Muscle of back (tissue), 11 donors: ENCODE results near the gene SLC4A5. TPM values are rescaled to one million over a fixed set of nuclear protein-coding genes. Genes with fewer than 3 reads are reported as not detected.

ENCODE experiments used
- DNase-seq, 3 donors: peaks; one replicate each; pipeline versions ENCODE4 v3.0.0 to v3.0.0-alpha.2; 2013
- polyA plus RNA-seq, 10 donors: library from polyadenylated mRNA; unstranded; fragments of 120-200 nt; gene quantifications; one replicate each; pipeline ENCODE4 v1.2.1, GENCODE V29; 2013; ENCODE audit not compliant: insufficient read length in 10 of 10

The SLC4A5 gene
- polyA plus RNA-seq, 10 donors = 1.4 to 3.9 (median 2.2) TPM

DNA sequence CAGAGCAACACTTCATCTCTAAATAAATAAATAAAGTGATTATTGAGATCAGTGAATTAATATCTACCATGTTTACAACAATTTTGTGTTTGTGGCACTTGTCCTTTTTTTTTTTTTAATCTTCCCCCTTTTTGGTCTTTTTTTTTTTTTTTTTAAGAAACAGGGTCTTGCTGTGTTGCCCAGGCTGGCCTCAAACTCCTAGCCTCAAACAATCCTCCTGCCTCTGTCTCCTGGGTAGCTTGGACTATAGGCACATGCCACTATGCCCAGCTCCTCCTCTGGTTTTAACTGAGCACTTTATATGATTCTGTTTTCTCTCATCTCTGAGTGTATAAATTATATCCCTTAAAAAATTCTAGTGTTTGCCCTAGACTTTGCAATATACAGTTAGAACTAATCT, 30.3 kb downstream of the SLC4A5 start:
- no peak for DNase-seq

DNA sequence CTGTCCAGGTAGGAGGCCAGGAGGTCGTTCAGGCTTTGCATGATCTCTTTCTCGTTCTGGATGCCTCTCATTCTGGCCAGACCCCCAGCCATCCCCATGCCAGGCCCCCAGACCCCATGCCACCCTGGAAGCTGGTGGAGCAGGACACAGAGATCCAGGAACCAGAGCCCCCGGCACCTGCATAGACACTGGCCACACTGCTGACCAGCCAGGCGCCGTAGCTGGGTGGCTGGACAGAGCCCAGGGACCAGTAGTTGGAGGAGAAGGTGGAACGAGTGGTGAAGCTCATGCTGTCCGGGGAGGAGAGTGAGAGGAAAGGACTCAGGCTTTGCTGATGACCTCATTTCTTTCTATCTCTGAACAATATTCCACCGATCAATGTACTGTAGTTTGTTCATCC, 35.5 kb downstream of the SLC4A5 start:
- no peak for DNase-seq

DNA sequence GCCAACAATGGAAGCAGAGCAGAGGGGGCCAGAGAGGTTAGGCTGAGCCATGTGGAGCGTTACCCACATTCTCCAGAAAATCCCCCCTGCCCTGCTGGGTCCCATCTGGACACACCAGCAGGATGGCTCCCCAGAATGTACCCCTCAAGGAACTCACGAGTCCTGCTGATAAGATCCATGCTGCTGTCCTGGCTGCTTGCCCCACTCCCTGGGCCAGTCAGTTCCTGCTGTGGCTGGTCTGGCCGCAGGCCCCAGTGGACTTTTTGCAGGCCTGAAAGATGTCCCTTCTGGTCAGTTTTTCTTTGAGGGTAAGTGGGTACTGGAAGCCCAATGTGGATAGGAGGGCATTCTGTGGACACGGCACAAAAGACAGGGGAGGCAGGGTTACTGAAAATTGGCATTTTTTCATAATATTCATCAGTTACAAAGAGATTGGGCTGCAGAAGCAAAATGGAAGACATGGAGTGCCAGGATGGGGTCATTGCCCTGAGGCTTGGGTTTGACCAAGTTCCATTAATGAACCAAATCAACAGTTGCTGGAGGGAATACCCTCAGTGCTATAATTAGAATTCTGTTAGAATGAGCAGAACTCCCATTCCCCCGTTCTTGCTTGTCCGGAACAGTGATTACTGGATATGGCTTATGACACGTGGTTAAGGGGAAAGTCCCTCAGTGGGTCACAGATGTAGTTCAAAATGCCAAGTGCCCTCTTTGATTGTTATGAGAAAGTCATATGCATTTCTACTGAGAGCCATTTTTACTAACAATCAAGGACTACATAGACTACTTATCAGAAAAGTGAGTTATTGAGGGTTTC, 38.7 kb downstream of the SLC4A5 start:
- DNase-seq = no peak

DNA sequence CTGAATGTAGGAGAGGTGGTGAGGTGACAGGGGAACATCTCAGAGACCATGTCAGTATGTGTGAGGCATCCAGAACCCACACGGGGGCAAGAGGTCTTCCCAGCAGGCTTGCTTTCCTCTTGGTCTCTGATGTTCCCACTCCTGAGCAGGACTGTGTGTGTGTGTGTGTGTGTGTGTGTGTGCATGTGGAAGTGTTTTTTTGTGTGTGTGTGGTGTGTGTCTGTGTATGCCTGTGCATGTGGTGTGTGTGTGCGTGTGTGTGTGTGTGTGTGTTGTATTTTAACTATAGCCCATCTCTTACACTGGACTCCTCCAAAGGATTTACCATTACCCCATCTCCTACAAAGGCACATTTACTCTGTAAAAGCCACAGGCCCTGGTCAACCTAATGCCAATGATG, 40.4 kb downstream of the SLC4A5 start:
- DNase-seq = no peak

DNA sequence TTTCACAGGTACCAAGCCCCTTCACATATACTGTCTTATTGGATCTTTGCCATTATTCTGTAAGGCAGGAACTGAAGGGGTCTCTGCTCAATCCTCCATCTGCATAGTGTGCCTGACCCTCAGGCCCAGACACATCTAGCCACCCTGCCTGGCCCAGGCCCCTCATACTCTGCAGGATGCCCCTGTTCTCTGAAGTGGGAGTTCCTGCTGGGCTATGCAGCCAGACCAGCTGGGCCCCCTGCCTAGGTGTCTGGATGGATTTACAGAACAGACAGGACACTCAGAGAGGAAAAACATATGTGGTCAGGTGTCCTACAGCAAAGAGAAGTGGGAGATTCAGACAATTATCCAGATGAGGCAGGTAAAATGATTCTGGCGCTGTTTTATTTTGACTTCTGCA, 42.0 kb downstream of the SLC4A5 start:
- no peak for DNase-seq

DNA sequence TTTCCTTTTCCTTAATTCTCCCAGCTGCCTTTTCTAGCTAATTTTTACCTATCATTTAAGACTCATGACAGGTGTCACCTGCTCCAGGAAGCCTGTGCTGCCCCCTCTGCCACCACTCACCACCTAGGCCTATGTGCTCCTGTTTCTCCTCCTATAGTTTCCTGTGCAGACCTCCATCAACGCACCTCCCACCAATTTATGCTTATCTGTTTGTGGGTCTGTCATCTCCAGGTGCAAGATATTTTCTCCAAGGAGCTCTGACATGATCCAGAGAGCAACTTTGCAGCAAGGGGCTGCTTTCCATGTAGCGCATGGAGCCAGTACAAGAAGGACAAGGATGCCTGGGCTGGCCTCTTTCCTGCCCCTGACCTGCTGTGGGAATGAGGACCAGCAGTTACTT, 42.7 kb downstream of the SLC4A5 start:
- no peak for DNase-seq

DNA sequence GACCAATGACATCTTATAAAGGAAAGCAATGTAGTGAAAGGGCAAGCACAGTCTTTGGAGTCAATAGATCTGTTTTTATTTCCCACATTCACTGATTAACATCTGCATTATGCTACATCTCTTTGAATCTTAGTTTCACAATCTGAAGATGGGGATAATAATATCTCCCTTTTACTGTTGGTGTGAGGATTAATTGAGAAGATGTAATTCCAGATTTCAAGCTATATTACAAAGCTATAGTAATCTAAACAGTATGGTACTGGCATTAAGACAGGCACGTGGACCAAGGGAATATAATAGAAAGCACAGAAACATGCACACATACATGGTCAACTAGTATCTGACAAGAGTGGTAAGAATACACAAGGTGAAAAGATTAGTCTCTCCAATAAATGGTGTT, 45.3 kb downstream of the SLC4A5 start:
- no peak for DNase-seq

DNA sequence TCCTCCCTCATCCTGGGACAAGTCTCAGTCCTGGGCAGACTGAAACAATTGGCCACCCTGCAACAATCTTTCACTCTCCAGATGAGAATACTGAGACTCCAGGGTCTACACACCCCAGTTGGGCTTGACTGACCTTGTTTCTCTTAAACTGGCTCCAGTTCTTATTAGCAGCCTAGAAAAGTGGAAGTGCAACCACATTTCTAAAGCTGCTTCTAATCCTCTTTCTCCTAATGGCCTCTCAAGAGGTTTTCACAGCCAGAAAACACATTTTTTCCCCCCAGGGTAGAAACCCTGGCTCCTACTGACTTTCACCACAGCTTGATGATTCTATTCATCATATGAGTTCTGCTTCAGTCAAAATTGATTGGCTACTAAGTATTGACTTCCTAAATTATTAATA, 45.8 kb downstream of the SLC4A5 start:
- DNase-seq = no peak

DNA sequence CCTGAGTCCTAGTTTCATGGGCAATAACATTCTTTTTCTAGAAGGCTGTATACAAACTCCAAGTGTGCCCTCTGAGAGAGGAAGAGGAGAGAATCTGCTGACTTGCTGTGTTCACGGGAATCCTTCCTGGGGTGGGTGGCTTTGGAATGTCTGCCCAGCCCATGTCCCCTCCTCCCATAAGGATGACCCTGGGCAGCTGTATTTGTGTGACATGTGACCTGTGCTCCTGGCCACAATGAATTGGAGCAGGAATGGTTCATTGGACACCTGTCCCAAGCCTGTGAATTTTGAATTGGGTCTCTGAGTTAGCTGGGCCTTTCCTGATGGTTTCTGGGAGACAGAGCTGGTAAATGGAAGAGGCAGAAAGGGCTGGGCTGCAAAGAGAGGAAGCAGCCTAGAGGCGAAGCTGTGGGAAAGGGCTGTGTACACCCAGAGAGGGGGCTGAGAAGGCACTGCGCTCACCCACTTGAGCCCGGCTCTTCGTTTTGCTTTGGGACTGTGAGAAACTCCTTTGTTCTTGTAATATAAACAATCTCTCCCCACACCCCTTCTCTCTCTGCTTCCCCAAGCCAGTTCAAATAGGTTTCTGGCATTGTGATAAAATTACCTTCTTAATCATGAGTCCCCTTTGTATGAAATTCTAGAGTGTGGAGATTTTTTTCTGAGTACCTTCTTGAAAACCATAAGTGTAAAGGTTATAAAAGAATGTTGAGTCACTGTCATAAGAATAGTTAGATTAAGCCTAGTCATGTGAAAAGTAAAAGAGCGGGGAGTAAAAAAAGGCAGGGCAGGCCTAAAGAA, 49.8 kb downstream of the SLC4A5 start:
- DNase-seq = no peak

DNA sequence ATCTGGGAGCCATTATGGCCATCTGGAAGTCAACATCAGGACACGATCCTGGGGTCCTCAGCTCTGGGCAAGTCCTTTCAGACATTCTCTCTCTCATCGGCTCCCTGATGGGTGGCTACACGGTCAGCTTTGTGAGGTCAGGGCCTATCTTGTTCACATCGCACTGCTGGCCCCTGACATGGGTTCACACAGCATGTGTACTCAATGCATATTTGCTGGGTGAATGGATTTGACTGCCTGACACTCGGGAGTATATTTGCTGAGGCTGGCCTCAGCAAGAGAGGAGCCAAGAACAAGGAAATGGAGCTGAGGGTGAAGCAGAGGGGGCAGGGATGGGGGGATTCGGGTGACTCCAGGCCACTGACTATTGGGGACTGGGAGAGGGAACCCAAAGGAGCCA, 50.5 kb downstream of the SLC4A5 start:
- DNase-seq = no peak

DNA sequence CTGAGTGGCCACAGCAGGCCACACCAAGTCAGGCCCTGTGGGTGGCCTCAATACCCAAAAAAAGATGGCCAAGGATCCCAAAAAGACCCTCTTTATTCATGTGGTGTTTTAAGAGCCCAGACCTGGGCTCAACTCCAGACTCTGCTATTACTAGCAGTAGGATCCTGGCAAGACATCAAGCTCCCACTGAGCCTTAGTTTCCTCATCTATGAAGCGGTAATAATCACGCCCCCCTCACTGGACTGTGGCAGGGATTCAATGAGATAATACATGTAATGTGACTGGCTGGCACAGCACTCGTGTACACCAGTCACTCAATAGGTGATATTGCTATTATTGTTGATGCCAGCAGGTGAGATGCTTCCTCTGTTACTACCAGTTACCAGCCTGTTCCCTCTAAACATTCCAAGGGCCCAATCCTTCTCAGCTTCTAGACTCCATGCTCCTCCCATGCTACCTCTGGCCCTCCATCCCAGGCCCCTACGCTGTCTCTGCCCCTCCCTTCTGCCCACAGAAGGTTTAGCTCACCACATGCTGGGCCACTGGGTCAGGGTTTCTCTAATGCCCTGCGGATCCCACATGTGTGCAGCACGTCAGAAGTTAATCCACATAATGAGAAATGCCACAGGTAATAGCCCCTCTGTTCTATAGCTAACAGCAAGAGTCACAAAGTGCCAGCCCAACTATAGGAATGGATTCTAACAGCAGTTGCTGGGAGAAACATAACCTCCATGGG, 51.2 kb downstream of the SLC4A5 start:
- no peak for DNase-seq

DNA sequence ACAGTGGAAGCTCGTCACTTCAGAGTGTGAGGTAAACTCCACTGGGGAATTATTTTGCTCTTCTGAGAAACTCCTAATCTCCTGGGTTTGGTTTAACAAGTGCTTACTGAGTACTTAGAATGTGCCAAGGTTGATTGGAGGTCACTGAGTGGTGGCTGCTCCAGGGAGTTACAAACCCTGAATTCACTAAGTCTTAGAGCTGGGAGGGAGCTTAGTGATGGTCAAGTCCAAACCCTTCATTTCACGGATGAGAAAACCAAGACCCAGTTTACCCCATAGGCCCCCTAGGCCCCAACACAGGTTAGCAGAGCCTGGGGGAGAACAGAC, 52.0 kb downstream of the SLC4A5 start:
- no peak for DNase-seq

DNA sequence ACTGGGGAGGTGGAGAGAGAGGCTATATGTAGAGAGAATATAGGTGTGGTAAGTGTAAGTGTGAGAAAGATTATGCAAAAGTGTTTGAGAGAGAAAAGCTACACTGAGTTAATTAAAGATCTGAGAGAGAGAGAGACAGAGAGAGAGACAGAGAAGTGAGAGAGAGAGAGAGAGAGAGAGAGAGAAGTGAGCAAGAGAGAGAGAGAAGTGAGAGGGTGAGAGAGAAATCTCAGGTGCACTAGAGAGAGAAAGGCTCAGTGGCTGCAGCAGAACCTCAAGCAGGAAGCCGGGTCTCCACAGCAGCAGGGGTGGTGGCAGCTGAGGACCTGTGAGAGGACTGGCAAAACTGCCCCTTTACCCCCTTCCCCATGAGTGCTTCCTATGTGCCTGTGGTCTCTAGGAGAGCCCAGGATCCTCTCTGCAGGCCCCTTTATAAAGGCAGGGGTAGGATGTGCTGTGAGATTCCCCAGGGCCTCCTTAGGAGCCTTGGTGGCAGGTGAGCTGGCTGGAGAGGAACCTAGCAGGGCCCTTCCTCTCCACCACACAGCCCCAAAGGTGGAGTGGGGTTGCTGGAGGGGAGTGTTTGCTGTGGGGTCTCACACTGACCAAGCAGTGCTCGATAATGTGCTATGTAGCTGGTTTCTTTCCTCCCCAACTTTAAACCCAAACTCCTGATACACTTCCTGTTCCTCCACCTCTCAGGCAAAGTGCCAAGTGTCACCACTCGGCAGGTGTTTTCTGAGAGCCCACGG, 52.6 kb downstream of the SLC4A5 start:
- DNase-seq = no peak

DNA sequence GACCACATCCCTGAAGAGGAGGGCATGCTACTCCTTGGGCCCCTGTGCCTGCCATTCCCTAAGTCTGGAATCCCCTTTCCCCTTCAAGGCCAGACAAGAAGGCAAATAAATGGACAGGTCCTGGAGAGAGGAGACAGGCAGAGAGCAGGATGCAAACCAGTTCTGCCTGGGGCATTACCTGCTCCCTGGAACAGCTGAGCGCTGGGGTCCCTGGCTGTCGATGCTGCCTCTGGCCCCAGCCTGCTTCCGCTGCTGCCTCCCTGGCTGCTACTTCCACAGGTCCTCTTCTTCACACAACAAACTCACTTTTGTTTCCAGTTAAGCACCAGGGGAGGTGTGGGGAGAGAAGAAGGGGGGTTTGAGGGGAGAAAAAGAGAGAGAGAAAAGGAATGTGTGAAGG, 53.1 kb downstream of the SLC4A5 start:
- no peak for DNase-seq

DNA sequence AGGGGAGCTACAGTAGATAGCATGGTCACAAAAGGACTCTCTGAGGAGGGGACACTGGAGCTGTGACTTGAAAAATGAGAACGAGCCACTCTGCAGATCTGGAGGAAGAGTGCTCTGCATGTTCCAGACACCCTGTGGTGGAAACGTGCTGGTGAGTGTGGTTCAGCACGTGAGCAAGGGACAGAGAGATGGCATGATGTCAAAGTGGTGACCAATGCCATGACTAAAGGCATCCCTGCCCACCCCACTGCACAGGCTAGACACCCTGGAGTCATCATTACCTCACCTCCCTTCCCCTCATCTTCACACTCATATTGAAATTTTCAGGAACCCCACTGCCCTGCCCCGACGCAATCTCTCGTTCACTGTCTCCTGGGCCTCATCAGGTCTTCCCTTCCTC, 56.5 kb downstream of the SLC4A5 start:
- no peak for DNase-seq

DNA sequence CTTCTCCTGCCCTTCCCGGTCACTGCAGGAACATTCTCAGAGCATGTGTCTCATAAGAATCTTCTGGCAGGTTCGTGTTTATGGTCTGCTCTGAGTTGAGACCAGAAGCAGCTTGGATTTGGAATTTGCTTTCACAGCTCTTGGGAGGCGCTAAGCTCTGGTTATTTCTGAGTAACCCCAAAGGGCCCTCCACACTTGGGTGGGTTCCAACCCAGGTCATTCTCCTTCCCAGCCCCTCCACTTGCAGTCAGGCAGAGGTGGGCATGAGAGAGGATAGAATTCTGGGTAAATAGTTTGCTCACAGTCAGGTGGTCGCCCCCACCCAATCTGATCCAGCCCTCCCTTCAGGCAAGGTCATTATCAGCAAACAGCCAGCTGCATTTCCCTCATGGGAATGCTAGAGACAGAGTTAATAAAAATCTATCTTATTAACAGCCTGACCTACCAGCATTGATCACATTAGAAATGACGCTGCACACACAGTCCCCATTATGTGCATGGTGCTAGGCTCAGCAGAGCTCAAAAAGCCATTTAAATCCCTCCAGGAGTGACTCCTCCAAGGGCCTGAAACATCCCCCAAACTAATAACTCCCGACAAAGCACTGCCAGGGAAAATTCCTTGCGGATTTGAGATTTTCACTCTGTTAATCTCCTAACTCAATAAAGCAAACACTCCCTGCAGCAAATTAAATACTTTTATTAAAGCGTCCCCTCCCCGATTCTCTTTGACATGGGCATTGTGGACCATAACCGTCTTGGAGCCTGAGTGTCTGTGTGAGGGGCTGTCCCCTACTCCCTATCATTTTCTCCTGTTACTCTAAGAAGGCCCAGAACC, 61.9 kb downstream of the SLC4A5 start:
- DNase-seq = no peak

DNA sequence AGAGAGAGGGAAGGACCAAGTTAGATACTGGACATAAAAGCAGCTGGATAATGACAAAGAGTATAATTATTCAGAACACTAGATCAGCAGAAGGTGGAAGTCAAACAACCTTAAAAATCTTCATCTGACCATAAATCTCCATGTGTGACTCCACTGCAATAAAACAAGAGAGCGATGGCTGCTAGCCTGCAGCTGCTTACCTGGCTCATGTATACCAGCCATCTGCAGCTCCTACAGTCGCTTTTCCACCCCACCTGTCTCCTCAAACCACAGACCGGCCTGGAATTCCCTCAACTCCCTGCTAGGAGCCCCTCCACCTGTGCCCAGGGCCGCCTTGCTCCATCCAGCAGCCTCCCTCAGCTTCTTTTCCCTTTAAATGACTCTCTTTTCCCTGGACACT, 64.5 kb downstream of the SLC4A5 start:
- no peak for DNase-seq

DNA sequence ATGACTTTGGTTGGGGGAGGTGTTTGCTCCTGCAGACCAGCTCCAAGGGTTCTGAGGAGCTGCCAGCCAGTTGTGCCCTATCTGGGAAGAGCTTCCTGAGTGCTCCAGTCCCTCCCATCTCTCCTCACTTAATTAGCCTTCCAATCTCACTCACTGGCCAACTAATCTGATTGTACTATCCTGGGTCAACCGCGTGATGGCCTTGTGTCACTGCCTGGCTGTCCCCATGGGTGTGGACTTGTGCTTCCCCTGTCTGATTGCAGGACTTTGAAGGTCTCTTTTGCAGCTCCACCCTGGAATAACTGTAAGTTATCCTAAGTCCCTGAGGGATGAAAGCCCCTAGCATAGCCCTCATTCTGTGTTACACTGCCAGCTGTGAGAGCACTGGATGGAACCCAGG, 65.0 kb downstream of the SLC4A5 start:
- DNase-seq = no peak

DNA sequence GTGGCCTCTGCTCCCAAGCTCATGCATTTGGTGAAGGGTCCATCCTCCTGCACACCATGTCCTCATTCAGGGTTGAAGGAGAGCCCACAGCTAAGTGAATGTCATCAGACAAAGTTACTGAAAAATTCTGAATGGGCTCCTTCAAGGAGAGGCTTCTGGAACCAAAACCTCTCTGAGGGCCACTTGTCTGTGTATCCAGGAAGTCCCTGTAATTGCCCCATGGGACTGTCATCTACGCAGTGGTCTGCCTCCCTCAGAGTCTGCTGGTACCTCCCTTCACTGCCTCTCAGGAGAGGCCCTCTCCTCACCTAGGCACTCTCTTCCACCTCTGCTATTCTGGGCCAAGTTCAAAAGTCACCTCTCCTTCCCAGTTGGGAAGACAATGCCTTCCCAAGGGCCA, 68.0 kb downstream of the SLC4A5 start:
- no peak for DNase-seq

DNA sequence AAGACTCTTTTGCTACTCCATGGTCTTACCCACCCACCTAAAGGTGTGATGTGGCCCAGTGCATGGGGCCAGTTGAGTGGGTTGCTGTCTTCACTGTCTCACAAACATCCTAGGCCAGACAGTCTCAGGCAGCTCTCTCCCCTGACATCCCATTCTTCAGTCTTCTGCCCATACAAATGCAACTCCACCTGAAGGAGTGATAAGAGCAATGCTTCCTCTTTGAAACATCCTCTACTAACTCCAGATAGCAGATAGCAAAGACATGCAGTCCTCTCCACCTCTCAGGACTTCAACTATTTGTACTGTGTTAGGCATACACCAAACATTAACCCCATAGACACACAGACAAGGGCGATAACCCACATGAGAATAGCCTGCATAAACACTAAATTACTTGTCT, 73.5 kb downstream of the SLC4A5 start:
- no peak for DNase-seq

DNA sequence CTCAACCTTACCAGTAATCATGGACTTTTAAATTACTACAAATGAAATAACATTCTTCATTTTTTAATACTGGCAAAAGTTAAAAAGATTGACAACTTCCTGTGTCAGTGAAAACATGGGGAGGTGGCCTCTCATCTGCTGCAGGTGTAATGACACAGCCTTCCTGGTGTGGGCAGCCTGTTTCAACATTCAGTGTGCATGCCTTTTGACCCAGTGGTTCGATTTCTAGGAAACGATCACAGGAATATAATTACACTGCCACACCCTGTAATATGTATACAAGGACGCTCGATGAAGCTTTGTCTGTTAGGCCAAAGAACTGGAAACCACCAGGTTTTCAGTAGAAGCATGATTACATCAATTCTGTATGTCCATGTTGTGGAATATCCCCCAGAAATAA, 76.1 kb downstream of the SLC4A5 start:
- DNase-seq = no peak
